Measurements from ENCODE around the gene AHCTF1. TPM values are rescaled to one million over a fixed set of nuclear protein-coding genes. Genes with fewer than 3 reads are reported as not detected.

AHCTF1 gene
- total RNA-seq, result 10 to 100 TPM; 43.3 to 46.8 TPM

- DNase-seq (ENCODE audit: low spot score in 2 of 2) (peak; percentile 89 to 93), ATAC-seq (peak; percentile 95 to 97)
- Mint-ChIP-seq H3K27ac (peak within 1 kb of the TSS; percentile 93 to 98), H3K9me3 (no peaks in the 10 kb centered on the region), H3K36me3 (peaks cover 13 to 36% of the 10 kb centered on the region in 2 donors)
These were observed at the start of gene AHCTF1 for GRCh38 chr1:246931549-246932365. Gene AHCTF1 (minus strand): TSS chr1:246931948. CDS start chr1:246918370, 13,578 bp downstream.

DNA sequence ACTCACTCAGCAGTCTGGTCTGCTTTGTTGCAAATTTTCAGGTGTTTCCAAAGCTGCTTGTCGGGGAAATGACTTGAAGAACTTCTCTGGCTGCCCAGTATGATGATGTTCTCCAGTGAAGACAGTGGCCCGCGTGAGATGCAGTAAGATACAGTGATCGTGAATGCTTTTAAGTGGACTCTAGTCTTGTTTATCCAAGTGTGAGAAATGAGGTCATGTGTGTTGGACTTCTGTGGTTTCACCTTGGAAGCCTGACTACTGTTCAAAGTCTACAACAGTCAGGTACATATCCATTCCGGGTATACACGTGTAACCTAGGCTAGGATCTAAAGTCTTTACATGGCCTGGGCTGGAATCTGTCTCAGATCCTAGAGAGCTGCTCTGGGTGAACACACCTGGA lies 47.0 kb upstream of the AHCTF1 start:
- H3K9me3 Mint-ChIP-seq, result peaks cover 18 to 30% of the 10 kb centered on the region in 2 donors
- no peak overlapping the region for H3K27ac Mint-ChIP-seq
- peaks cover 29 to 49% of the 10 kb centered on the region in 2 donors for H3K36me3 Mint-ChIP-seq
- ATAC-seq (no peak), DNase-seq (ENCODE audit: low spot score in 2 of 2) (no peak)

- ATAC-seq, result no peak
These were observed 46.5 kb upstream of the AHCTF1 start for GRCh38 chr1:246978281-246978680.

DNA sequence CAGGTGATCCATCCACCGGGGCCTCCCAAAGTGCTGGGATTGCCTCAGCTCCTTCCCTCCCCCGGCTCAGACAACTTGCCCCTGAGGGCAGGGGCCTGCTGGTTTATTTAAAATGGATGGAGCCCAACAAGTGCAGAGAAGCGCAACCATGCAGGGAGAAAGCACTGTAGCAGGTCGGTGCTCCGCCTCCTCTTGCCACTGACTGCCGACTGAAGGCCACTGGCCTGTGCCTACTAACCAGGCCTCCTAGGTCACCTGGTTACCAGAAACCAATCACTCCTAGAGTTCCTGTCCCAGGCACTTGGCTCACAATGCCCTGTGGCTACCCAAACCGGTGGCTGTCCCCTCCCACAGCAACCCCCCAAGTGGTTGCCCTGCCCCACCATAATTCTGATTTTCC lies 40.2 kb upstream of the AHCTF1 start:
- Mint-ChIP-seq H3K27ac (no peak overlapping the region), H3K9me3 (peaks cover 10 to 31% of the 10 kb centered on the region in 2 donors), H3K36me3 (peaks cover 14 to 18% of the 10 kb centered on the region in 2 donors)
- DNase-seq (ENCODE audit: low spot score in 2 of 2) (no peak), ATAC-seq (no peak)

More at GRCh38 chr1:246978281-246978680, 46.5 kb upstream of the AHCTF1 start:
- peaks cover 16 to 29% of the 10 kb centered on the region in 2 donors for H3K9me3 Mint-ChIP-seq
- DNase-seq (ENCODE audit: low spot score in 2 of 2), result no peak
- peaks cover 28 to 44% of the 10 kb centered on the region in 2 donors for H3K36me3 Mint-ChIP-seq
- no peak overlapping the region for H3K27ac Mint-ChIP-seq

DNA sequence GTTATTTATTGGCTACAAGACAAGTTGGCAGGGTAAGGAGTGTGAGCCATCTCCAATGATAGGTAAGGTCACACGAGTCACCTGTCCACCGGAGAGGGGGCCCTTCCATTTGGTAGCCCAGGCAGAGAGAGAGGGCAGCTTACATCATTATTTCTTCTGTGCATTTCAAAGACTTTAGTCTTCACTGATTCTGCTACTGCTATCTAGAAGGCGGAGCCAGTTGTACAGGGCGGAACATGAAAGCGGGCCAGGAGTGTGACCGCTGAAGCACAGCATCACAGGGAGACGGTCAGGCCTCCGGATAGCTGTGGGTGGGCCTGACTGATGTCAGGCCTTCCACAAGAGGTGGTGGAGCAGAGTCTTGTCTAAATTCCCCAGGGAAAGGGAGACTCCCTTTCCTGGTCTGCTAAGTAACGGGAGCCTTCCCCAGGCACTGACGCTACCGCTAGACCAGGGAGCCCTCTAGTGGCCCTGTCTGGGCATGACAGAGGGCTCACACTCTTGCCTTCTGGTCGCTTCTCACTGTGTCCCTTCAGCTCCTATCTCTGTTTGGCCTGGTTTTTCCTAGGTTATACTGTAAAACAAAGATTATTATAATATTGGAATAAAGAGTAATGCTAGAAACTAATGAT lies 39.5 kb upstream of the AHCTF1 start:
- peaks cover 10 to 24% of the 10 kb centered on the region in 2 donors for H3K36me3 Mint-ChIP-seq
- H3K9me3 Mint-ChIP-seq, result peaks cover 7 to 32% of the 10 kb centered on the region in 2 donors
- DNase-seq (ENCODE audit: low spot score in 2 of 2) (peak; percentile 58 to 65), ATAC-seq (no peak)
- no peak overlapping the region for H3K27ac Mint-ChIP-seq

DNA sequence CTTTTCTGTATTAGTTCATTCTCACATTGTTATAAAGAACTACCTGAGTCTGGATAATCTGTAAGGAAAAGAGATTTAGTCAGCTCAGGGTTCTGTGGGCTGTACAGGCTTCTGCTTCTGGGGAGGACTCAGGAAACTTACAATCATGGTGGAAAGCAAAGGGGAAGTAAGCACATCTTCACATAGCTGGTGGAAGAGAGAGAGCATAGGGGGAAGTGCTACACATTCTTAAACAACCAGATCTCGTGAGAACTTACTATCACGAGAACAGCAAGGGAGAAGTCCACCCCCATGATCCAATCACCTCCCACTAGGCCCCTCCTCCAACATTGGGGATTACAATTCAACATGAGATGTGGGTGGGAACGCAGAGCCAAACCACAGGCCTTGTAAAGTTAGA lies 37.9 kb upstream of the AHCTF1 start:
- H3K36me3 Mint-ChIP-seq, result peaks cover 5 to 17% of the 10 kb centered on the region in 2 donors
- DNase-seq (ENCODE audit: low spot score in 2 of 2), result no peak
- no peak overlapping the region for H3K27ac Mint-ChIP-seq
- H3K9me3 Mint-ChIP-seq, result peaks cover 10 to 28% of the 10 kb centered on the region in 2 donors
- ATAC-seq, result no peak

DNA sequence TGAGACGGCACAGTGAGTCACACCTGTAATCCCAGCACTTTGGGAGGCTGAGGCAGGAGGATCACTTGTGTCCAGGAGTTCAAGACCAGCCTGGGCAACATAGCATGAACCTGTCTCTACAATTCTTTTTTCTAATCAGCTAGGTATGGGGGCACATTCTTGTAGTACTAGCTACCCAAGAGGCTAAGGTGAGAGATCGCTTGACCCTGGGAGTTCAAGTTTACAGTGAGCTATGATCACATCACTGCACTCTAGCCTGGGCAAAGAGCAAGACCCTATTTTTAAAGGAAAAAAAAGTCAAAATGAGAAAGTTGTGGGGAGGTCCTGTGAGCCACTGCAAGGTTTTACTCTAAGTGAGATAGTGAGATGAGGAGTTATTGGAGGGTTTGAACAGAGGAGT lies 34.8 kb upstream of the AHCTF1 start:
- DNase-seq (ENCODE audit: low spot score in 2 of 2), result no peak
- Mint-ChIP-seq H3K9me3 (peaks cover 10 to 28% of the 10 kb centered on the region in 2 donors), H3K36me3 (peaks cover 5 to 17% of the 10 kb centered on the region in 2 donors), H3K27ac (no peak overlapping the region)
- no peak for ATAC-seq

- peaks cover 0 to 9% of the 10 kb centered on the region in 2 donors for H3K36me3 Mint-ChIP-seq
- no peak for DNase-seq (ENCODE audit: low spot score in 2 of 2)
- ATAC-seq, result peak in 1 of 2 donors; percentile 55
- H3K27ac Mint-ChIP-seq, result peak overlapping the region in 1 of 2 donors; percentile 60
- no peaks in the 10 kb centered on the region for H3K9me3 Mint-ChIP-seq
These were observed 28.4 kb upstream of the AHCTF1 start for GRCh38 chr1:246959944-246960693.

DNA sequence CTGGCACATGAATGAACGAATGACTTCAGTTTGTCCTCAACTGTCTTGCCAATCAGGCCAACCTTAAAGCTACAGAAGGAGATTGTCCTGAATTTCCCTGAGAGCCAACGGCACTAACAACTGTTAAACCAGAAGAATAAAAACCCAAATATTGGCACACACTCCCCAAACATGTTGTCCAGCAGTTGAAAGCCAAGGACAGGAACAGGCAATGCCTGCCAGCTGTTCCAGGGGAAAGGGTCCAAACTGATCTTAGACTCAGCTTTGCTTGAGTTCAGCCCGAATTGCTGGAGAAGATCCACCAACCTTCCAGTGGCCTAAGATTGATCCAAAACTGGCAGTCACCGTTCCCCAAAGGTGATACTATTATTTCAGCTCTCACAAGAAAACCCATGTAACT lies 22.4 kb upstream of the AHCTF1 start:
- DNase-seq (ENCODE audit: low spot score in 2 of 2) (no peak), ATAC-seq (no peak)
- H3K9me3 Mint-ChIP-seq, result no peaks in the 10 kb centered on the region
- H3K27ac Mint-ChIP-seq, result no peak overlapping the region
- H3K36me3 Mint-ChIP-seq, result peaks cover 0 to 9% of the 10 kb centered on the region in 2 donors

DNA sequence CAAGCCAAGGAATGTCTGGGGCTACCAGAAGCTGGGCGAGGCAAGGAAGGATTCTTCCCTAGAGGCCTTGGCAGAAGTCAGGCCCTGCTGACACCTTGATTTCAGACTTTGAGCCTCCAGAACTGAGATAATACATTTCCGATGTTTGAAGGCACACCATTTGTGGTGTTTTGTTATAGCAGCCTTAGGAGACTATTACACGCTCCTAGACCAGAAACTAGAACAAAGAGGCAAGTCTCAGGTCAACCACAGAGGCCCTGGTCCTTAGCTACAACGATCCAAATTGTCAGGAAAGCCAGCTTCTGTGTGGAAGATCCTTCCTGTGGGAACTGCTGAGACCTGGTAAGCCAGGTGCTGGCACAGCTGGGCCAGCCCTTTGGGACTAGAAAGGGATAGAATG lies 19.7 kb upstream of the AHCTF1 start:
- no peaks in the 10 kb centered on the region for H3K9me3 Mint-ChIP-seq
- no peak for DNase-seq (ENCODE audit: low spot score in 2 of 2)
- no peak for ATAC-seq
- no peak overlapping the region for H3K27ac Mint-ChIP-seq
- no peaks in the 10 kb centered on the region for H3K36me3 Mint-ChIP-seq

DNA sequence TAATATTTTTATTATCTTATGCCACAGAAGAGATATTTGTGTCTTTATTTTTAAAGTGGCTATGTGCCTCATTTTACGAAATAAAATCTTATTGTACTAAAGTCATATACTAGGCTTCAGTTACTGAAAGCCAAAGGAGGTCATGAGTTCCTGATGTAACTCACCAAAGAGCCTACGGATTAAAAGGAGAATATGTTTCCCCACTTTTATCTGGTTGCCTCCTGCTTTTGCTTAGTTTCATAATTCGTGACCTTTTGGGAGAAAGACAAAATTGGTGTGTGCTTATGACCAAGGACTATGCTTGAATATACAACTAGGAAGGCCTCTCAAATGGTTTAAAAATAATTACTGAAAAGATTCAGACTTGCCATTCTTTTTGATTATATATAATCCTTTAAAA lies 18.2 kb upstream of the AHCTF1 start:
- ATAC-seq (no peak), DNase-seq (ENCODE audit: low spot score in 2 of 2) (no peak)
- H3K27ac Mint-ChIP-seq, result no peak overlapping the region
- no peaks in the 10 kb centered on the region for H3K36me3 Mint-ChIP-seq
- H3K9me3 Mint-ChIP-seq, result no peaks in the 10 kb centered on the region

DNA sequence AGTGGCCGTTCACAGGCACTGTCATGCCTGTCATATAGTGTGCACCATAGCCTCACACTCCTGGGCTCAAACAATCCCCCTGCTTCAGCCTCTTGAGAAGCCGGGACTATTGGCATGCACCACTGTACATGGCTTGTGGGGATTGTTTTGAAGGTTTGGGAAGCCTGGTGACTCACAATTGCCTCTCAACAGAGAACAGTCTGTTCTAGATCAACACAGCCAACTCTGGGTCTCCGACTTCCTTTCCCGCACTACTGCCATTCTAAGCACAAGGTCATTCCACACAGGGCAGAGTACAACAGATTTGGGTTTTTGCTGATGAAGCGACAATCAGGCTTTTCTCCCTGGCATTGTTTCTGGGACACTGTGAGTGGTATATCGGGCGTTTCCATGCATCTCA lies 15.5 kb upstream of the AHCTF1 start:
- DNase-seq (ENCODE audit: low spot score in 2 of 2) (no peak), ATAC-seq (no peak)
- Mint-ChIP-seq H3K36me3 (no peaks in the 10 kb centered on the region), H3K27ac (no peak overlapping the region), H3K9me3 (no peaks in the 10 kb centered on the region)

DNA sequence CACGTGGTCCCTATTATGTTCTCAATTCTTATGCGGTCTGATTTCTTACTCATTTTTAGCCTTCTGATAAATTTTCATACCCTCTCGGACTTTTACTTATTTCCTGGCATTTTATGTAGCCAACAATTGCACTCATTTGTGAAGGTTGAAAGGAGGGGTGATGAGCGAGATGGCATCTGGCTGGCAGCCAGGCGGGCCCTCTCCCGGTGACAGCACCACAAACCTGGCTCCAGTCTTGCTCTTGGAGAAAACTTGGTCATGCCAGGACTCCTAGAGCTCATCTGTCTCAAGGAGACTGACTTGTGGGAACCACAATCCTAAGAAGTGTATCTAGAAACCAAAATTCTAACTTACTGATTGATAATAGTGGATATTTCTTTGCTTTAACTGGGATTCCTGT lies 14.6 kb upstream of the AHCTF1 start:
- no peaks in the 10 kb centered on the region for H3K36me3 Mint-ChIP-seq
- DNase-seq (ENCODE audit: low spot score in 2 of 2) (no peak), ATAC-seq (no peak)
- no peaks in the 10 kb centered on the region for H3K9me3 Mint-ChIP-seq
- H3K27ac Mint-ChIP-seq, result no peak overlapping the region

GRCh38 chr1:246934765-246935164 lies 3.0 kb upstream of the AHCTF1 start:
- DNase-seq (ENCODE audit: low spot score in 2 of 2) (no peak), ATAC-seq (no peak)
- Mint-ChIP-seq H3K36me3 (peaks cover 8 to 11% of the 10 kb centered on the region in 2 donors), H3K9me3 (no peaks in the 10 kb centered on the region), H3K27ac (no peak overlapping the region)

- peak overlapping the region in 1 of 2 donors; percentile 29 for H3K27ac Mint-ChIP-seq
- ATAC-seq, result no peak
- H3K9me3 Mint-ChIP-seq, result no peaks in the 10 kb centered on the region
- H3K36me3 Mint-ChIP-seq, result peaks cover 8 to 18% of the 10 kb centered on the region in 2 donors
- DNase-seq (ENCODE audit: low spot score in 2 of 2), result no peak
These were observed 2.1 kb upstream of the AHCTF1 start for GRCh38 chr1:246933893-246934292.

DNA sequence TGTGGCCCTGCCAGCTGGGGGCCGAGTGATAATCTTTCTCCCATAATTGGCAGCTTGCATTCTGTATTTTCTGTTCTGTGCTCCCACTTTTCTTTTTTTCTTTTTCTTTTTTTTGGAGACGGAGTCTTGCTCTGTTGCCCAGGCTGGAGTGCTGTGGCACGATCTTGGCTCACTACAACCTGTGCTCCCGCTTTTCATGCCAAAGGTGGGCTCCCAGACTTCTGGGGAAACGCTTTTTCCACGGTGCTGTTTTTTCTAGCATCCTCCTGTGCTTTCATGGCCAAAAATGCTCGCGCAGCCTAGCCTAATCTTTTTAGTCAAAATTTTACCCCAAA lies 585 bp upstream of the AHCTF1 start:
- Mint-ChIP-seq H3K9me3 (no peaks in the 10 kb centered on the region), H3K27ac (peak overlapping the region; percentile 93 to 98), H3K36me3 (peaks cover 8 to 30% of the 10 kb centered on the region in 2 donors)
- DNase-seq (ENCODE audit: low spot score in 2 of 2), result no peak
- no peak for ATAC-seq
